ENCODE results near the gene SDS. TPM values are rescaled to one million over a fixed set of nuclear protein-coding genes. Genes with fewer than 3 reads are reported as not detected.

The SDS gene
- total and polyA plus RNA-seq, 4 donors = 0.65 to 433 (median 77.9) TPM

DNA sequence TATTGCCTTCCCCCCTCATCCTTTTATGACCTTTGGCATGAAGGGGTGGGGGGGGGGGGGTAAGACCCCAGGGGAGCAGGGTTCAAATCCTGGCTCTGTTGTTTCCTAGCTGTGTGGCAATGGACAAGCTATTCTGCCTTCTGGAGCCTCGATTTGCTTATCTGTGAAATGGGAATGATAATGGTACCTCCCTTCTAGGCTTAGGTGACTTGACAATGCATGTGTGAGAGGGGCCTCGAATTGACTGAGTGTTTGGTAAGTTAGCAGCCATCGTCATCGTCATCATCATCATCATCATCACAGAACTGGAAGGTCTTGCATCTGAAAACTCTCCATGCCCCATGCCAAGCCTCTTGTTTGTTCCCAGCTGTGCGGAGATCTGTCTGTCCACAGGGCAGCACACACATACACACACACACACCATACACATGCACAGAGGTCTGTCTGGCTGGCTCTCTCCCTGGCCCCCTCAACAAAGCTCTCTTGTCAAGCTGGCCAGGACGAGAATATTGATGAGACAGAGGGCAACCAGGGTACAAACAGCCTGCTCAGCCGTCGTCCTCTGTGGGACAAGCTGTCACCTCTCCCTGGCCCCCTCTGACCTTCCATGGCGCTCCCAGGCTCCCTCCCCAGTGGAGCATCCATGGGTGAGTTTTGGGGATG lies 5.9 kb upstream of the SDS start:
- no peak for DNase-seq (ENCODE audit: low spot score)
- no peaks in the 10 kb centered on the region for H3K36me3 ChIP-seq (ENCODE audit: control insufficient read depth in 4 of 4, insufficient read depth in 3 of 4, low read depth in 1 of 4, low read length in 3 of 4)
- 44% methylated on average over 9 of the region's 9 CpGs for WGBS
- H3K4me3 ChIP-seq (ENCODE audit: low read depth in 1 of 3, low read length in 3 of 3) = no peak overlapping the region
- no peaks in the 10 kb centered on the region for H3K9me3 ChIP-seq (ENCODE audit: control insufficient read depth in 4 of 4, low read length in 3 of 4)
- H3K27me3 ChIP-seq (ENCODE audit: control insufficient read depth in 4 of 4, insufficient read depth in 4 of 4, low read length in 3 of 4) = no peaks in the 10 kb centered on the region
- no peak overlapping the region for H3K9ac ChIP-seq (ENCODE audit: low read depth in 1 of 2, low read length in 2 of 2)
- H3K27ac ChIP-seq (ENCODE audit: low read depth in 1 of 2, low read length in 2 of 2) = peak overlapping the region; percentile 25 to 26
- TF ChIP-seq JUND (IDR thresholded peaks at IDR 0.05) = no peak
- no peak for TF ChIP-seq RAD21 (IDR thresholded peaks at IDR 0.05)
- no peak for TF ChIP-seq CTCF (IDR thresholded peaks at IDR 0.05; ENCODE audit: low read depth, low read length, missing input control)
- TF ChIP-seq REST (IDR thresholded peaks at IDR 0.05) = no peak
- TF ChIP-seq HNF4A (conservative IDR thresholded peaks at IDR 0.05) = peak in 1 of 2 donors; percentile 12
- TF ChIP-seq, protein P1, sequence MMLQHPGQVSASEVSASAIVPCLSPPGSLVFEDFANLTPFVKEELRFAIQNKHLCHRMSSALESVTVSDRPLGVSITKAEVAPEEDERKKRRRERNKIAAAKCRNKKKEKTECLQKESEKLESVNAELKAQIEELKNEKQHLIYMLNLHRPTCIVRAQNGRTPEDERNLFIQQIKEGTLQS (IDR thresholded peaks at IDR 0.05) = no peak
- peak in 1 of 2 donors; percentile 40 for TF ChIP-seq RXRA (IDR thresholded peaks at IDR 0.05)
- TF ChIP-seq SP1 (IDR thresholded peaks at IDR 0.05) = no peak
- TF ChIP-seq NR2F2 (IDR thresholded peaks at IDR 0.05) = no peak
- TF ChIP-seq, protein P2, sequence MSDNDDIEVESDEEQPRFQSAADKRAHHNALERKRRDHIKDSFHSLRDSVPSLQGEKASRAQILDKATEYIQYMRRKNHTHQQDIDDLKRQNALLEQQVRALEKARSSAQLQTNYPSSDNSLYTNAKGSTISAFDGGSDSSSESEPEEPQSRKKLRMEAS (IDR thresholded peaks at IDR 0.05) = no peak
- H3K4me1 ChIP-seq (ENCODE audit: control insufficient read depth in 4 of 4, insufficient read depth in 4 of 4, low read length in 3 of 4) = peaks cover 8 to 32% (median 23%) of the 10 kb centered on the region in 4 donors

DNA sequence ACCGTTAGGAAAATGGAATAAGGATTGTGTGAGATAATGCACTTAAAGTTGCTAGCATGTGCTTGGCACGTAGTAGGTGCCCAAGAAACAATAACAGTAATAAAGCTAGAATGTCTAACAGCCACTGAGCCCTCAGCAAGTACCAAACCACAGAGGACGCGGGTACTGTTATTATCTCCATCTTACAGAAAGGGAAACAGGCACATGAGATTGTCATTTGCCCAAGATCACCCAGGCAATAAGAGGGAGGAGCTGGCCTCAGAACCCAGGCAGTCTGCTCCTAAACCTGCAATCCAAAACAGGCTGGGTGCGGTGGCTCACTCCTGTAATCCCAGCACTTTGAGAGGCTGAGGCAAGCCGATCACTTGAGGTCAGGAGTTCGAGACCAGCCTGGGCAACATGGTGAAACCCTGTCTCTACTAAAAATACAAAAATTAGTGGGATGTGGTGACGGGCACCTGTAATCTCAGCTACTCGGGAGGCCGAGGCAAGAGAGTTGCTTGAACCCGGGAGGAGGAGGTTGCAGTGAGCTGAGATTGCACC lies 5.1 kb upstream of the SDS start:
- no peak overlapping the region for H3K27ac ChIP-seq (ENCODE audit: low read depth in 1 of 2, low read length in 2 of 2)
- no peaks in the 10 kb centered on the region for H3K9me3 ChIP-seq (ENCODE audit: control insufficient read depth in 4 of 4, low read length in 3 of 4)
- WGBS = 89% methylated on average over 11 of the region's 11 CpGs
- H3K36me3 ChIP-seq (ENCODE audit: control insufficient read depth in 4 of 4, insufficient read depth in 3 of 4, low read depth in 1 of 4, low read length in 3 of 4) = no peaks in the 10 kb centered on the region
- H3K27me3 ChIP-seq (ENCODE audit: control insufficient read depth in 4 of 4, insufficient read depth in 4 of 4, low read length in 3 of 4) = no peaks in the 10 kb centered on the region
- H3K4me1 ChIP-seq (ENCODE audit: control insufficient read depth in 4 of 4, insufficient read depth in 4 of 4, low read length in 3 of 4) = peaks cover 9 to 30% (median 23%) of the 10 kb centered on the region in 4 donors
- no peak overlapping the region for H3K9ac ChIP-seq (ENCODE audit: low read depth in 1 of 2, low read length in 2 of 2)
- no peak overlapping the region for H3K4me3 ChIP-seq (ENCODE audit: low read depth in 1 of 3, low read length in 3 of 3)
- DNase-seq (ENCODE audit: low spot score) = no peak
- TF ChIP-seq RXRA (IDR thresholded peaks at IDR 0.05) (no peak), JUND (IDR thresholded peaks at IDR 0.05) (no peak), RAD21 (IDR thresholded peaks at IDR 0.05) (no peak), HNF4G (IDR thresholded peaks at IDR 0.05) (no peak), YY1 (IDR thresholded peaks at IDR 0.05) (no peak), SP1 (IDR thresholded peaks at IDR 0.05) (no peak), REST (IDR thresholded peaks at IDR 0.05) (no peak), FOXA1 (IDR thresholded peaks at IDR 0.05) (no peak), GABPA (IDR thresholded peaks at IDR 0.05 in 1 of 2, conservative IDR thresholded peaks at IDR 0.05 in 1 of 2) (no peak), EGR1 (IDR thresholded peaks at IDR 0.05; ENCODE audit: low read depth in 2 of 2) (no peak), HNF4A (conservative IDR thresholded peaks at IDR 0.05) (no peak), CTCF (IDR thresholded peaks at IDR 0.05; ENCODE audit: low read depth, low read length, missing input control) (no peak), TAF1 (conservative IDR thresholded peaks at IDR 0.05) (no peak), NR2F2 (IDR thresholded peaks at IDR 0.05) (no peak), FOXA2 (IDR thresholded peaks at IDR 0.05) (no peak)
- TF ChIP-seq, protein P2 (IDR thresholded peaks at IDR 0.05) = no peak
- TF ChIP-seq, protein P1 (IDR thresholded peaks at IDR 0.05) = no peak
